ENCODE measurements around the gene GRIA2.
"Not testable (repeated sequence)": the region's sequence is repeated elsewhere in the genome, so short reads cannot be mapped to it uniquely, and the experiment has no call there.

The GRIA2 gene

GRCh38 chr4:157246964-157247363 is 26.4 kb downstream of the GRIA2 start:
- Histone ChIP-seq H3K9ac (ENCODE audit: low read depth, low read length) (no peak overlapping the region), H2AFZ (ENCODE audit: low read depth, low read length) (no peak overlapping the region), H3K79me2 (ENCODE audit: insufficient read depth, low read length) (no peaks in the 10 kb centered on the region), H3K4me1 (ENCODE audit: insufficient read depth, low read length) (no peaks in the 10 kb centered on the region), H3K27ac (ENCODE audit: low read length) (no peak overlapping the region), H3K36me3 (ENCODE audit: insufficient read depth, low read length) (no peaks in the 10 kb centered on the region), H3K4me3 (ENCODE audit: low read depth in 1 of 2, low read length in 2 of 2) (no peak overlapping the region), H3K4me2 (ENCODE audit: insufficient read depth, low read length) (no peak overlapping the region), H3K27me3 (ENCODE audit: insufficient read depth, low read length, poor library complexity) (no peaks in the 10 kb centered on the region), H4K20me1 (ENCODE audit: insufficient read depth, low read length) (no peaks in the 10 kb centered on the region), H3K9me3 (ENCODE audit: insufficient read depth, low read length, severe bottlenecking) (no peaks in the 10 kb centered on the region)
- no peak for TF ChIP-seq EZH2 (IDR thresholded peaks at IDR 0.05; ENCODE audit: borderline replicate concordance, low read depth, low read length, severe bottlenecking)
- no peak for ATAC-seq (ENCODE audit: insufficient read depth, low read depth)
- DNase-seq: no peak

DNA sequence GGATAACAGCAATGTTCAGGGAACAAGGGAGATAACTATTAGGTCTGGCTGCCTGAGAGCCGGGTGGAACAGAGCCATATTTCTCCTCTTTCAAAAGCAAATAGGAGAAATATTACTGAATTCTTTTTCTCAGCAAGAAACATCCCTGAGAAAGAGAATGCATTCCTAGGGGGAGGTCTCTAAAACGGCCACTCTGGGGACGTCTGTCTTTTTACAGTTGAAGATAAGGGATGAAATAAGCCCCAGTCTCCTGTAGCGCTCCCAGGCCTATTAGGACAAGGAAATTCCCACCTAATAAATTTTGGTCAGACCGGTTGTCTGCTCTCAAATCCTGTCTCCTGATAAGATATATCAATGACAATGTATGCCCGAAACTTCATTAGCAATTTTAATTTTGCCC is 37.6 kb downstream of the GRIA2 start:
- H3K27ac ChIP-seq (ENCODE audit: low read length); H3K36me3 ChIP-seq (ENCODE audit: insufficient read depth, low read length); H3K9me3 ChIP-seq (ENCODE audit: insufficient read depth, low read length, severe bottlenecking); H4K20me1 ChIP-seq (ENCODE audit: insufficient read depth, low read length); H3K4me3 ChIP-seq (ENCODE audit: low read depth in 1 of 2, low read length in 2 of 2); H3K79me2 ChIP-seq (ENCODE audit: insufficient read depth, low read length); H3K4me2 ChIP-seq (ENCODE audit: insufficient read depth, low read length); H3K4me1 ChIP-seq (ENCODE audit: insufficient read depth, low read length); H3K9ac ChIP-seq (ENCODE audit: low read depth, low read length); H3K27me3 ChIP-seq (ENCODE audit: insufficient read depth, low read length, poor library complexity); DNase-seq; ATAC-seq (ENCODE audit: insufficient read depth, low read depth); H2AFZ ChIP-seq (ENCODE audit: low read depth, low read length): not testable (repeated sequence)

- TF ChIP-seq, protein P1, sequence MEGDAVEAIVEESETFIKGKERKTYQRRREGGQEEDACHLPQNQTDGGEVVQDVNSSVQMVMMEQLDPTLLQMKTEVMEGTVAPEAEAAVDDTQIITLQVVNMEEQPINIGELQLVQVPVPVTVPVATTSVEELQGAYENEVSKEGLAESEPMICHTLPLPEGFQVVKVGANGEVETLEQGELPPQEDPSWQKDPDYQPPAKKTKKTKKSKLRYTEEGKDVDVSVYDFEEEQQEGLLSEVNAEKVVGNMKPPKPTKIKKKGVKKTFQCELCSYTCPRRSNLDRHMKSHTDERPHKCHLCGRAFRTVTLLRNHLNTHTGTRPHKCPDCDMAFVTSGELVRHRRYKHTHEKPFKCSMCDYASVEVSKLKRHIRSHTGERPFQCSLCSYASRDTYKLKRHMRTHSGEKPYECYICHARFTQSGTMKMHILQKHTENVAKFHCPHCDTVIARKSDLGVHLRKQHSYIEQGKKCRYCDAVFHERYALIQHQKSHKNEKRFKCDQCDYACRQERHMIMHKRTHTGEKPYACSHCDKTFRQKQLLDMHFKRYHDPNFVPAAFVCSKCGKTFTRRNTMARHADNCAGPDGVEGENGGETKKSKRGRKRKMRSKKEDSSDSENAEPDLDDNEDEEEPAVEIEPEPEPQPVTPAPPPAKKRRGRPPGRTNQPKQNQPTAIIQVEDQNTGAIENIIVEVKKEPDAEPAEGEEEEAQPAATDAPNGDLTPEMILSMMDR (IDR thresholded peaks at IDR 0.05; ENCODE audit: borderline replicate concordance, extremely low read depth, low read length, poor library complexity, severe bottlenecking): no peak
- no peak for TF ChIP-seq EZH2 (IDR thresholded peaks at IDR 0.05; ENCODE audit: borderline replicate concordance, low read depth, low read length, severe bottlenecking)
- Histone ChIP-seq H4K20me1 (ENCODE audit: insufficient read depth, low read length) (no peaks in the 10 kb centered on the region), H3K9me3 (ENCODE audit: insufficient read depth, low read length, severe bottlenecking) (no peaks in the 10 kb centered on the region), H3K9ac (ENCODE audit: low read depth, low read length) (no peak overlapping the region), H3K36me3 (ENCODE audit: insufficient read depth, low read length) (no peaks in the 10 kb centered on the region), H3K4me3 (ENCODE audit: low read depth in 1 of 2, low read length in 2 of 2) (no peak overlapping the region), H3K27ac (ENCODE audit: low read length) (no peak overlapping the region), H3K4me1 (ENCODE audit: insufficient read depth, low read length) (no peaks in the 10 kb centered on the region), H3K27me3 (ENCODE audit: insufficient read depth, low read length, poor library complexity) (no peaks in the 10 kb centered on the region), H3K4me2 (ENCODE audit: insufficient read depth, low read length) (no peak overlapping the region), H2AFZ (ENCODE audit: low read depth, low read length) (no peak overlapping the region), H3K79me2 (ENCODE audit: insufficient read depth, low read length) (no peaks in the 10 kb centered on the region)
- no peak for ATAC-seq (ENCODE audit: insufficient read depth, low read depth)
- no peak for DNase-seq
Measured at GRCh38 chr4:157265281-157265680, 44.8 kb downstream of the GRIA2 start.

- ATAC-seq (ENCODE audit: insufficient read depth, low read depth) (no peak), DNase-seq (no peak)
- H3K27me3 ChIP-seq (ENCODE audit: insufficient read depth, low read length, poor library complexity): no peaks in the 10 kb centered on the region
- H3K27ac ChIP-seq (ENCODE audit: low read length): no peak overlapping the region
- no peak overlapping the region for H3K4me3 ChIP-seq (ENCODE audit: low read depth in 1 of 2, low read length in 2 of 2)
- no peaks in the 10 kb centered on the region for H3K4me1 ChIP-seq (ENCODE audit: insufficient read depth, low read length)
- no peak overlapping the region for H2AFZ ChIP-seq (ENCODE audit: low read depth, low read length)
- H3K9ac ChIP-seq (ENCODE audit: low read depth, low read length): no peak overlapping the region
- no peaks in the 10 kb centered on the region for H3K79me2 ChIP-seq (ENCODE audit: insufficient read depth, low read length)
- no peak overlapping the region for H3K4me2 ChIP-seq (ENCODE audit: insufficient read depth, low read length)
- no peaks in the 10 kb centered on the region for H3K9me3 ChIP-seq (ENCODE audit: insufficient read depth, low read length, severe bottlenecking)
- no peaks in the 10 kb centered on the region for H4K20me1 ChIP-seq (ENCODE audit: insufficient read depth, low read length)
- TF ChIP-seq EZH2 (IDR thresholded peaks at IDR 0.05; ENCODE audit: borderline replicate concordance, low read depth, low read length, severe bottlenecking): no peak
- H3K36me3 ChIP-seq (ENCODE audit: insufficient read depth, low read length): no peaks in the 10 kb centered on the region
Measured at GRCh38 chr4:157270108-157270507, 49.6 kb downstream of the GRIA2 start.

GRCh38 chr4:157270552-157270951 is 50.0 kb downstream of the GRIA2 start:
- no peak for DNase-seq

More at GRCh38 chr4:157270552-157270951, 50.0 kb downstream of the GRIA2 start:
- Histone ChIP-seq H3K79me2 (ENCODE audit: insufficient read depth, low read length) (no peaks in the 10 kb centered on the region), H3K36me3 (ENCODE audit: insufficient read depth, low read length) (no peaks in the 10 kb centered on the region), H3K4me3 (ENCODE audit: low read depth in 1 of 2, low read length in 2 of 2) (no peak overlapping the region), H3K4me2 (ENCODE audit: insufficient read depth, low read length) (no peak overlapping the region), H3K4me1 (ENCODE audit: insufficient read depth, low read length) (no peaks in the 10 kb centered on the region), H2AFZ (ENCODE audit: low read depth, low read length) (no peak overlapping the region), H3K9me3 (ENCODE audit: insufficient read depth, low read length, severe bottlenecking) (no peaks in the 10 kb centered on the region), H3K27ac (ENCODE audit: low read length) (no peak overlapping the region), H3K9ac (ENCODE audit: low read depth, low read length) (no peak overlapping the region), H3K27me3 (ENCODE audit: insufficient read depth, low read length, poor library complexity) (no peaks in the 10 kb centered on the region), H4K20me1 (ENCODE audit: insufficient read depth, low read length) (no peaks in the 10 kb centered on the region)
- TF ChIP-seq, protein P1 (IDR thresholded peaks at IDR 0.05; ENCODE audit: borderline replicate concordance, extremely low read depth, low read length, poor library complexity, severe bottlenecking): no peak
- no peak for TF ChIP-seq EZH2 (IDR thresholded peaks at IDR 0.05; ENCODE audit: borderline replicate concordance, low read depth, low read length, severe bottlenecking)
- ATAC-seq (ENCODE audit: insufficient read depth, low read depth): no peak

Data from DND-41 (cell line).